HepG2 (cell line): ENCODE results near the gene PREX1. TPM values are rescaled to one million over a fixed set of nuclear protein-coding genes. Genes with fewer than 3 reads are reported as not detected.

Experiments
- ATF7-NPFF ChIP-seq: sonication (generic); formaldehyde crosslinking; IDR thresholded peaks from 2 replicates; pipeline ENCODE4 v1.8.1; 2023; ENCODE audit warnings: mild to moderate bottlenecking, low read depth, missing genetic modification reagents, moderate library complexity
- EEA1 ChIP-seq: sonication (generic); formaldehyde crosslinking; IDR thresholded peaks from 2 replicates; pipeline ENCODE4 v1.5.1; 2020; ENCODE audit warnings: mild to moderate bottlenecking, missing genetic modification reagents, borderline replicate concordance
- MATR3 ChIP-seq: sonication (generic); formaldehyde crosslinking; IDR thresholded peaks from 2 replicates; pipeline ENCODE4 v1.4.0; 2020; ENCODE audit warnings: missing genetic modification reagents
- PCBP2 ChIP-seq: fragments of 200-400 bp; formaldehyde crosslinking; optimal IDR thresholded peaks from 2 replicates; pipeline ENCODE3; 2018; ENCODE audit warnings: low read length, low read depth; ENCODE audit not compliant: poor library complexity, severe bottlenecking
- POGZ ChIP-seq: sonication (generic); formaldehyde crosslinking; IDR thresholded peaks from 2 replicates; pipeline ENCODE4 v1.4.0; 2020; ENCODE audit warnings: mild to moderate bottlenecking, missing genetic modification reagents
- SCMH1 ChIP-seq: sonication (generic); formaldehyde crosslinking; IDR thresholded peaks from 2 replicates; pipeline ENCODE4 v1.9.0; 2021; ENCODE audit warnings: missing genetic modification reagents, mild to moderate bottlenecking, borderline replicate concordance
- SETDB1 ChIP-seq: sonication (generic); formaldehyde crosslinking; IDR thresholded peaks from 2 replicates; pipeline ENCODE4 v1.5.1; 2020; ENCODE audit warnings: missing genetic modification reagents, mild to moderate bottlenecking, borderline replicate concordance
- TEAD3 ChIP-seq: optimal IDR thresholded peaks from 2 replicates; pipeline ENCODE3; 2016; ENCODE audit warnings: borderline replicate concordance
- ZKSCAN5 ChIP-seq: sonication (generic); formaldehyde crosslinking; IDR thresholded peaks from 2 replicates; pipeline ENCODE4 v1.5.1; 2020; ENCODE audit warnings: mild to moderate bottlenecking, missing genetic modification reagents
- ZNF121 ChIP-seq: sonication (generic); formaldehyde crosslinking; IDR thresholded peaks from 2 replicates; pipeline ENCODE4 v1.5.0; 2020; ENCODE audit warnings: mild to moderate bottlenecking, missing genetic modification reagents
- ZNF382 ChIP-seq: sonication (generic); formaldehyde crosslinking; IDR thresholded peaks from 2 replicates; pipeline ENCODE4 v1.5.0; 2020; ENCODE audit warnings: missing genetic modification reagents, mild to moderate bottlenecking, borderline replicate concordance
- ZNF703 ChIP-seq: sonication (generic); formaldehyde crosslinking; IDR thresholded peaks from 2 replicates; pipeline ENCODE4 v1.5.1; 2020; ENCODE audit warnings: missing genetic modification reagents, mild to moderate bottlenecking, moderate library complexity, borderline replicate concordance
- ZNF724P ChIP-seq: sonication (generic); formaldehyde crosslinking; IDR thresholded peaks from 2 replicates; pipeline ENCODE4 v1.8.0; 2022; ENCODE audit warnings: missing genetic modification reagents, borderline replicate concordance
- ZSCAN29 ChIP-seq: sonication (generic); formaldehyde crosslinking; conservative IDR thresholded peaks from 2 replicates; pipeline ENCODE4 v1.4.0; 2020; ENCODE audit warnings: mild to moderate bottlenecking, missing genetic modification reagents
- polyA plus RNA-seq, 8 experiments: library from polyadenylated mRNA; depleted of rRNA in 3 of 8; stranded (reverse) in 7 of 8; unstranded in 1 of 8; fragments of >200 nt; fragmentation: Illumina TruSeq in 4 of 8; extraction: Trizol in 4 of 8; gene quantifications; 2 replicates each; pipeline versions ENCODE4 v1.2.1 to v1.2.3, GENCODE V29; 2011 to 2016; ENCODE audit warnings: low read depth in 4 of 8, missing spikeins in 1 of 8, mixed read lengths in 1 of 8; ENCODE audit not compliant: insufficient read depth in 1 of 8
- total RNA-seq, 5 experiments: library from RNA; depleted of rRNA; stranded (reverse); fragments of >200 nt; fragmentation: Illumina TruSeq; extraction: Trizol; gene quantifications; 2 replicates each; pipeline ENCODE4 v1.2.3, GENCODE V29; 2016; ENCODE audit warnings: low read depth in 1 of 5
- TF ChIP-seq, protein P1 (sequence below): IDR thresholded peaks from 2 replicates; pipeline ENCODE4 v1.6.1; 2016; ENCODE audit warnings: missing compliant biosample characterization, missing genetic modification reagents, borderline replicate concordance
- TF ChIP-seq, protein P2 (sequence below): sonication (generic); formaldehyde crosslinking; IDR thresholded peaks from 2 replicates; pipeline ENCODE4 v1.9.0; 2022; ENCODE audit warnings: low read depth, missing genetic modification reagents
- TF ChIP-seq, protein P3 (sequence below): sonication (generic); formaldehyde crosslinking; IDR thresholded peaks from 2 replicates; pipeline ENCODE4 v1.5.0; 2020; ENCODE audit warnings: mild to moderate bottlenecking, low read depth, missing genetic modification reagents, borderline replicate concordance
- TF ChIP-seq, protein P4 (sequence below): sonication (generic); formaldehyde crosslinking; IDR thresholded peaks from 2 replicates; pipeline ENCODE4 v1.8.0; 2023; ENCODE audit warnings: mild to moderate bottlenecking, missing genetic modification reagents
- TF ChIP-seq, protein P5 (sequence below): sonication (generic); formaldehyde crosslinking; IDR thresholded peaks from 2 replicates; pipeline ENCODE4 v1.5.0; 2020; ENCODE audit warnings: mild to moderate bottlenecking, missing genetic modification reagents
- TF ChIP-seq, protein P6 (sequence below), 2 experiments: fragments of 450-650 bp in 1 of 2; sonication (generic) in 1 of 2; formaldehyde crosslinking; IDR thresholded peaks; 2 replicates each; pipeline versions ENCODE4 v1.5.0 to v1.8.0; 2020 to 2022; ENCODE audit warnings: mild to moderate bottlenecking in 1 of 2, missing genetic modification reagents in 1 of 2

PREX1 gene
- total and polyA plus RNA-seq, 2 of the 13 experiments (the other 11 are each of a cell fraction or from before 2014, with no cell fraction given) = 0.02 to 0.04 TPM

DNA sequence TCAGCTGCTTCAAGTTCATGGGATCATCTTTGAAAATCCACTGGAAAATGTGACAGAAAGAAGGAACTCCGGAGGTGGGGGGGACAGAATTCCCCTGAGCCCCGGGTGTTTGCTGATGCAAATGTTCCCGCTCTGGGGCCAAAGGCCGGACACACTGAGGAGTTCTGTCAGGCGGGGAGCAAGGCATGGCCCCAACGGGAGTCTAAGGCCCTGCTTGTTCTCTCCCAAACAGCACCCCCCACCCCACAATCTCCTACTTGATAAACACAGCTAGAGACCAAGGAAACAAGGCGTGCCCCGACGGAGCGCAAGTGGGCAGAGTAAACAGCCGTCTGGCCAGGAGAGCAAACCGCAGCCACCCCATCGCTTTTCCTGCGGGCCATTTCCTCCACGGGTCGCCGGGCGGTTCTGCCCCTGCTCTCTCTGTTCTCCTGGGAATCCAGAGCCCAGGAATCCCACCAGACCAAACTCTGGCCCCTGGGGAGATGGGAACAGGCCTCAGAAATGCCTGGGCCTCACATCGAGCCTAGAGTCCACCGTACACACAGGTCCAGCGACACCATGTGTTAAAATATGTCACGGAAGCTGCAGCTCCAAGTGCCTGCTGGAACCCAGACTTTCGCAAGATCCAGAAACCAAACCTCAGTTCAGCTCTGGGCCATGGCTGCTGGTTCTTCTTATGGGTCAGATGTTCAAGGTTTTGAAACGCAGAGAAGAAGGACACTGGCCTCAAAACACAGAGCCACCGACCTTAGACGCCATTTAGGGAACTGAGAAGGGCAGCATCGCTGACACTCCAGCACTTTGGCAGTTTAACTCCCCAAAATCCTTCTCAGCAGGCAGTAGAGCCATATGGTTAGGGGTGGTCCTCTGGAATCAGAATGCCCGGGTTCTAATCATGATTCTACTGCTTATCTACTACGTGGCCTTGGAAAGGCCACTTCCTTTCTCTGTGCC is 104.2 kb downstream of the PREX1 start (continued):
- TF ChIP-seq, protein P1, sequence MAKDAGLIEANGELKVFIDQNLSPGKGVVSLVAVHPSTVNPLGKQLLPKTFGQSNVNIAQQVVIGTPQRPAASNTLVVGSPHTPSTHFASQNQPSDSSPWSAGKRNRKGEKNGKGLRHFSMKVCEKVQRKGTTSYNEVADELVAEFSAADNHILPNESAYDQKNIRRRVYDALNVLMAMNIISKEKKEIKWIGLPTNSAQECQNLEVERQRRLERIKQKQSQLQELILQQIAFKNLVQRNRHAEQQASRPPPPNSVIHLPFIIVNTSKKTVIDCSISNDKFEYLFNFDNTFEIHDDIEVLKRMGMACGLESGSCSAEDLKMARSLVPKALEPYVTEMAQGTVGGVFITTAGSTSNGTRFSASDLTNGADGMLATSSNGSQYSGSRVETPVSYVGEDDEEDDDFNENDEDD (CRISPR knock-in tag) = peak; percentile 16; the same call in 1 of the 2 replicates
- TF ChIP-seq SETDB1 (CRISPR knock-in tag) (no peak), ZNF703 (CRISPR knock-in tag) (no peak), EEA1 (CRISPR knock-in tag) (no peak), ATF7-NPFF (CRISPR knock-in tag) (no peak), ZNF382 (CRISPR knock-in tag) (no peak), ZKSCAN5 (no peak), ZNF724P (CRISPR knock-in tag) (no peak), PCBP2 (no peak), ZSCAN29 (CRISPR knock-in tag) (peak; percentile 82; the same call in 1 of the 2 replicates), MATR3 (CRISPR knock-in tag) (no peak), POGZ (CRISPR knock-in tag) (no peak), SCMH1 (CRISPR knock-in tag) (no peak), ZNF121 (CRISPR knock-in tag) (0 out of 2 replicates have a peak, but pooled peaks have one; percentile 27), TEAD3 (CRISPR knock-in tag) (peak; percentile 84)
- TF ChIP-seq, protein P2, sequence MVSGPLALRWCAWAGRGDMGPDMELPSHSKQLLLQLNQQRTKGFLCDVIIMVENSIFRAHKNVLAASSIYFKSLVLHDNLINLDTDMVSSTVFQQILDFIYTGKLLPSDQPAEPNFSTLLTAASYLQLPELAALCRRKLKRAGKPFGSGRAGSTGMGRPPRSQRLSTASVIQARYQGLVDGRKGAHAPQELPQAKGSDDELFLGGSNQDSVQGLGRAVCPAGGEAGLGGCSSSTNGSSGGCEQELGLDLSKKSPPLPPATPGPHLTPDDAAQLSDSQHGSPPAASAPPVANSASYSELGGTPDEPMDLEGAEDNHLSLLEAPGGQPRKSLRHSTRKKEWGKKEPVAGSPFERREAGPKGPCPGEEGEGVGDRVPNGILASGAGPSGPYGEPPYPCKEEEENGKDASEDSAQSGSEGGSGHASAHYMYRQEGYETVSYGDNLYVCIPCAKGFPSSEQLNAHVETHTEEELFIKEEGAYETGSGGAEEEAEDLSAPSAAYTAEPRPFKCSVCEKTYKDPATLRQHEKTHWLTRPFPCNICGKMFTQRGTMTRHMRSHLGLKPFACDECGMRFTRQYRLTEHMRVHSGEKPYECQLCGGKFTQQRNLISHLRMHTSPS (CRISPR knock-in tag) = 0 out of 2 replicates have a peak, but pooled peaks have one; percentile 2
- TF ChIP-seq, protein P3, sequence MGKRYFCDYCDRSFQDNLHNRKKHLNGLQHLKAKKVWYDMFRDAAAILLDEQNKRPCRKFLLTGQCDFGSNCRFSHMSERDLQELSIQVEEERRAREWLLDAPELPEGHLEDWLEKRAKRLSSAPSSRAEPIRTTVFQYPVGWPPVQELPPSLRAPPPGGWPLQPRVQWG (CRISPR knock-in tag) = no peak
- TF ChIP-seq, protein P4, sequence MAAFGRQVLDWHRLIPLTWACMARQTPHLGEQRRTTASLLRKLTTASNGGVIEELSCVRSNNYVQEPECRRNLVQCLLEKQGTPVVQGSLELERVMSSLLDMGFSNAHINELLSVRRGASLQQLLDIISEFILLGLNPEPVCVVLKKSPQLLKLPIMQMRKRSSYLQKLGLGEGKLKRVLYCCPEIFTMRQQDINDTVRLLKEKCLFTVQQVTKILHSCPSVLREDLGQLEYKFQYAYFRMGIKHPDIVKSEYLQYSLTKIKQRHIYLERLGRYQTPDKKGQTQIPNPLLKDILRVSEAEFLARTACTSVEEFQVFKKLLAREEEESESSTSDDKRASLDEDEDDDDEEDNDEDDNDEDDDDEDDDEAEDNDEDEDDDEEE = peak; percentile 81; the same call in 1 of the 2 replicates
- TF ChIP-seq, protein P5, sequence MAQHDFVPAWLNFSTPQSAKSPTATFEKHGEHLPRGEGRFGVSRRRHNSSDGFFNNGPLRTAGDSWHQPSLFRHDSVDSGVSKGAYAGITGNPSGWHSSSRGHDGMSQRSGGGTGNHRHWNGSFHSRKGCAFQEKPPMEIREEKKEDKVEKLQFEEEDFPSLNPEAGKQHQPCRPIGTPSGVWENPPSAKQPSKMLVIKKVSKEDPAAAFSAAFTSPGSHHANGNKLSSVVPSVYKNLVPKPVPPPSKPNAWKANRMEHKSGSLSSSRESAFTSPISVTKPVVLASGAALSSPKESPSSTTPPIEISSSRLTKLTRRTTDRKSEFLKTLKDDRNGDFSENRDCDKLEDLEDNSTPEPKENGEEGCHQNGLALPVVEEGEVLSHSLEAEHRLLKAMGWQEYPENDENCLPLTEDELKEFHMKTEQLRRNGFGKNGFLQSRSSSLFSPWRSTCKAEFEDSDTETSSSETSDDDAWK (CRISPR knock-in tag) = no peak
- TF ChIP-seq, protein P6, sequence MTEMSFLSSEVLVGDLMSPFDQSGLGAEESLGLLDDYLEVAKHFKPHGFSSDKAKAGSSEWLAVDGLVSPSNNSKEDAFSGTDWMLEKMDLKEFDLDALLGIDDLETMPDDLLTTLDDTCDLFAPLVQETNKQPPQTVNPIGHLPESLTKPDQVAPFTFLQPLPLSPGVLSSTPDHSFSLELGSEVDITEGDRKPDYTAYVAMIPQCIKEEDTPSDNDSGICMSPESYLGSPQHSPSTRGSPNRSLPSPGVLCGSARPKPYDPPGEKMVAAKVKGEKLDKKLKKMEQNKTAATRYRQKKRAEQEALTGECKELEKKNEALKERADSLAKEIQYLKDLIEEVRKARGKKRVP (CRISPR knock-in tag; IDR thresholded peaks at IDR 0.05) = no peak
